A204.1 (cell line): ENCODE data around the gene TM6SF1.

ENCODE experiments used
- FAIRE-seq: peaks from 2 replicates; lab custom pipeline; 2012; peaks lifted over from hg19 to GRCh38; lab: Jason Lieb, UNC

Gene TM6SF1

DNA sequence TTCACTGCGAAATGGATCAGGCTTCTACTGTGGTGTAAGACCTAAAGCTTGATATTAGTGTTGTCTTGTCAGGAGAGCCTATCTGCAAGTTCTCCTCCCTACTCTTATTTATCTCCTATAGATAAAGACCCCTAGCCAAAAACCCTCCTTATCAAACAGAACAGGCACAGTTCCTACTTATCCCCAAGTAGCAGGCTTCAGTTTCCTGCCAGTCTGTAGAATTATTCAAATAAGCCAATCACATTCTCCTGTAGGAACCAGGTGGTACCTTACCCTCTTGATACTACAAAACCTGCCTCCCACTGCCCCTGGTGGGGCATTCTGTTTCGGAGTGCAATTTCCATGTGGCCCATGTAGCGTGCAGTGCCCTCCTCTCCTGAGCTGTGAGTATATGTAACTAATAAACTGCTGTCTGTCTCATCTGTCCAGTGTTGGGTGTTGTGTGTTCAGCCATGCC is 71.5 kb downstream of the TM6SF1 start:
- no peak for FAIRE-seq

DNA sequence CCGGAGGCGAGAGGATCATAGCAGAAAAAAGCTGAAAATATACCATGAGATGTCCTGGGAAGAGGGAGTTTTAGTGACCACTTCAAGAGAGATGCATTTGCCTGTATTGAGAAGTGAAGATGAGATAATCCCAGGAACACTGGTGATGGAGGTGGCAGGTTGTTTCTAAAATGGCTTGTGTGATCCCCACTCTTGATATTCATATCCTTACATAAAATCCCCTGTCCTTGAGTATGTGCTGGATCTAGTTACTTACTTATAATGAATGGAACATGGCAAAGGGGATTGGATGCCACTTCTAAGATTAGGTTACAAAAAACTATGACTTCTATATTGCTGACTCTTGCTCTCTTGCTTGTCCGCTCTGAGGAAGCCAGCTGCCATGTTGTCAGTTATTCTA is 78.1 kb downstream of the TM6SF1 start:
- no peak for FAIRE-seq
